ENCODE measurements around the gene RYR2.

Gene RYR2

GRCh38 chr1:237282208-237282783 is 240.3 kb downstream of the RYR2 start:
- no peak for DNase-seq (ENCODE audit: low spot score)
- in situ Hi-C loops (cut with MboI; ENCODE audit: low sequenced_read_pairs, unreplicated experiment) = no loop called here
- TF ChIP-seq CTCF (IDR thresholded peaks at IDR 0.05; ENCODE audit: borderline replicate concordance, control extremely low read depth, extremely low read depth, insufficient read depth, missing control alignments) = no peak

- TF ChIP-seq CTCF (IDR thresholded peaks at IDR 0.05; ENCODE audit: borderline replicate concordance, control extremely low read depth, extremely low read depth, insufficient read depth, missing control alignments) = no peak
- in situ Hi-C loops (cut with MboI; ENCODE audit: low sequenced_read_pairs, unreplicated experiment) = no loop called here
- no peak for DNase-seq (ENCODE audit: low spot score)
These were observed 246.0 kb downstream of the RYR2 start for GRCh38 chr1:237287876-237288521.

GRCh38 chr1:237293804-237294203 is 251.8 kb downstream of the RYR2 start:
- in situ Hi-C loops (cut with MboI; ENCODE audit: low sequenced_read_pairs, unreplicated experiment) = no loop called here
- no peak for TF ChIP-seq CTCF (IDR thresholded peaks at IDR 0.05; ENCODE audit: borderline replicate concordance, control extremely low read depth, extremely low read depth, insufficient read depth, missing control alignments)
- DNase-seq (ENCODE audit: low spot score) = no peak

GRCh38 chr1:237296861-237297260 is 254.9 kb downstream of the RYR2 start:
- TF ChIP-seq CTCF (IDR thresholded peaks at IDR 0.05; ENCODE audit: borderline replicate concordance, control extremely low read depth, extremely low read depth, insufficient read depth, missing control alignments) = no peak
- no peak for DNase-seq (ENCODE audit: low spot score)
- in situ Hi-C loops (cut with MboI; ENCODE audit: low sequenced_read_pairs, unreplicated experiment) = no loop called here

DNA sequence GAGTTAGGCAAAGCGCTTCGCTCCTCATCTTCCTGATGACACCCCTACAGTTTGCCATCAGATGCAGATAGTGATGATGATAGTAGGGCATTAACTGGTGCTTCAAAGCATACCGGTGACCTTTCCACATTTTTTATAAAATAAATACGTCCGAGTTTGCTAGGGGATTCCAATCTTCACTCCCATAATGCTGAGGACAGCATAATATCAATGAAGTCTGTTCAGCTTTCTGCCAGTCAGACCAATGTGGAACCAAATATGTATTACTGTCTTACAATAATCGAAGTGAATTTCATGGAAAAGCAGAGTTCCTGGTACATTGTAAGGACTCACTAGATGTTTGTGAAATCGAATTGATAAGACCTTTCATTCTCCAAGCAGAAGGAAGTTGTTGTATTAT is 258.7 kb downstream of the RYR2 start:
- no peak for DNase-seq (ENCODE audit: low spot score)
- in situ Hi-C loops (cut with MboI; ENCODE audit: low sequenced_read_pairs, unreplicated experiment) = no loop called here
- TF ChIP-seq CTCF (IDR thresholded peaks at IDR 0.05; ENCODE audit: borderline replicate concordance, control extremely low read depth, extremely low read depth, insufficient read depth, missing control alignments) = no peak

DNA sequence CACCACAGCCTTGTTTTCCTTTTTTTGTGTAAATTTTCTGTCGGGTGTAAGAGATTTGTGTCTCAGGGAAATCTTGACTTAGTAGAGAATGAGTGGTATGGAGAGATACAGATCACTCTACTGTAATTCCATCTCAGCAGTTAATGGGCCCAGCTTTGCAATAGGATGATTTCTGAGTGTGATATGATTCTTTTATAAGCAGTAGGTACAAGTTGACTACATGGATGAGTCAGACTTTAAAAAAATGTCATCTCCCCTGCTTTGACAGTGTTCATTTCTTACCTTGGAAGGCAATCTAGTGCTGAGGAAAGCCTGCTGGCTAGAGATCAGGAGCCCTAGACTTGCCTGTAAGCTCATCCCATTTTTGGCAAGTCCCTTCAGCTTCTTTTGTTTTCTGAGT is 261.9 kb downstream of the RYR2 start:
- no peak for TF ChIP-seq CTCF (IDR thresholded peaks at IDR 0.05; ENCODE audit: borderline replicate concordance, control extremely low read depth, extremely low read depth, insufficient read depth, missing control alignments)
- in situ Hi-C loops (cut with MboI; ENCODE audit: low sequenced_read_pairs, unreplicated experiment) = no loop called here

More for the DNA sequence above, 261.9 kb downstream of the RYR2 start:
- DNase-seq (ENCODE audit: low spot score) = no peak
